Measurements from ENCODE around the gene SLAMF6.
"Not testable (repeated sequence)": the region's sequence is repeated elsewhere in the genome, so short reads cannot be mapped to it uniquely, and the experiment has no call there.

The SLAMF6 gene

GRCh38 chr1:160522622-160523345 lies at the start of gene SLAMF6:
SLAMF6 (minus strand) TSS chr1:160523255; CDS start chr1:160523192, 63 bp downstream.
- no peak for DNase-seq (ENCODE audit: low spot score)

- no peak for DNase-seq (ENCODE audit: low spot score)
These were observed 47.8 kb upstream of the SLAMF6 start for GRCh38 chr1:160570840-160571239.

- DNase-seq (ENCODE audit: low spot score) = no peak
These were observed 46.8 kb upstream of the SLAMF6 start for GRCh38 chr1:160569806-160570205.

GRCh38 chr1:160567858-160568682 lies 45.0 kb upstream of the SLAMF6 start:
- DNase-seq (ENCODE audit: low spot score) = no peak

GRCh38 chr1:160567341-160567740 lies 44.3 kb upstream of the SLAMF6 start:
- DNase-seq (ENCODE audit: low spot score) = no peak

GRCh38 chr1:160565564-160565963 lies 42.5 kb upstream of the SLAMF6 start:
- no peak for DNase-seq (ENCODE audit: low spot score)

GRCh38 chr1:160563230-160563629 lies 40.2 kb upstream of the SLAMF6 start:
- DNase-seq (ENCODE audit: low spot score) = not testable (repeated sequence)

- DNase-seq (ENCODE audit: low spot score) = not testable (repeated sequence)
These were observed 39.7 kb upstream of the SLAMF6 start for GRCh38 chr1:160562745-160563144.

- DNase-seq (ENCODE audit: low spot score) = no peak
These were observed 37.8 kb upstream of the SLAMF6 start for GRCh38 chr1:160560806-160561205.

GRCh38 chr1:160560045-160560705 lies 37.1 kb upstream of the SLAMF6 start:
- no peak for DNase-seq (ENCODE audit: low spot score)

GRCh38 chr1:160559437-160559836 lies 36.4 kb upstream of the SLAMF6 start:
- not testable (repeated sequence) for DNase-seq (ENCODE audit: low spot score)

- no peak for DNase-seq (ENCODE audit: low spot score)
These were observed 35.8 kb upstream of the SLAMF6 start for GRCh38 chr1:160558660-160559380.

GRCh38 chr1:160553778-160554177 lies 30.7 kb upstream of the SLAMF6 start:
- DNase-seq (ENCODE audit: low spot score) = no peak

- no peak for DNase-seq (ENCODE audit: low spot score)
These were observed 29.4 kb upstream of the SLAMF6 start for GRCh38 chr1:160552425-160552824.

- no peak for DNase-seq (ENCODE audit: low spot score)
These were observed 27.5 kb upstream of the SLAMF6 start for GRCh38 chr1:160550572-160551034.

- no peak for DNase-seq (ENCODE audit: low spot score)
These were observed 26.6 kb upstream of the SLAMF6 start for GRCh38 chr1:160549665-160550006.

GRCh38 chr1:160548960-160549664 lies 26.1 kb upstream of the SLAMF6 start:
- DNase-seq (ENCODE audit: low spot score) = no peak

GRCh38 chr1:160548183-160548582 lies 25.1 kb upstream of the SLAMF6 start:
- DNase-seq (ENCODE audit: low spot score) = no peak

GRCh38 chr1:160547422-160547821 lies 24.4 kb upstream of the SLAMF6 start:
- DNase-seq (ENCODE audit: low spot score) = no peak

GRCh38 chr1:160546942-160547341 lies 23.9 kb upstream of the SLAMF6 start:
- no peak for DNase-seq (ENCODE audit: low spot score)

GRCh38 chr1:160544647-160545046 lies 21.6 kb upstream of the SLAMF6 start:
- no peak for DNase-seq (ENCODE audit: low spot score)
